ENCODE measurements around the gene UBN2. TPM values are rescaled to one million over a fixed set of nuclear protein-coding genes. Genes with fewer than 3 reads are reported as not detected.

The UBN2 gene
- total RNA-seq, 1 experiment from 2014 or later, result 39.0 TPM

DNA sequence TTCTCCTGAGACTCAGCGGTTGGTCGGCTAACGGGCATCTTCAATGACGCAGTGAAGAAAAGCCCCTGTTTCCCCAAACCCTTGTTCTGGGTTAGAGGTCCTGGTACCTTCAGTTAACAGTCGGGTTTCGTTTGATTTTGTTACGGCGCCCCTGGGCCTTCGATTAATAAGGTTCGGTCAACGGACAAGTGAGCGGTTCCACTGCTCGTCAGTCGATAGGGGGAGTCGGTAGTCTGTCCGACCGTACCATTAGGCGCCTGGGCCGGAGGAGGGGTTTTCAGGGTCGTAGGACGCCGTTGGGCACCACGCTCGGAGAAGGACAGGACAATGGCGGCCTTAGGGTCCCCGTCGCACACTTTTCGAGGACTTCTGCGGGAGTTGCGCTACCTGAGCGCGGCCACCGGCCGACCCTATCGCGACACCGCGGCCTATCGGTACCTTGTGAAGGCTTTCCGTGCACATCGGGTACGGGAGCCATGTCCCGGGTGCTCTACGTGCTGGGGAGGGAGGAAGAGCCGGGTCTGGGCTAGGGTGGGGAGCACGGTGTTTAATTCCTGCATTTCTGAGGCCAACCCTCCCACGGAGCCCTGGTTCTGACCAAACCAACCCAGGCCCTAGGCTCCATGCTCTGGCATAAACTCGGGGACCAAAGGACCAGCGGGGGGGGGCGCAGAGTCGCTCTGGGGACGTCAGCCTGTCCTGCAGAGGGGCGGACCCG is 110.2 kb downstream of the UBN2 start, which contains the start of gene FMC1 (continued):
- TF ChIP-seq, protein P1, sequence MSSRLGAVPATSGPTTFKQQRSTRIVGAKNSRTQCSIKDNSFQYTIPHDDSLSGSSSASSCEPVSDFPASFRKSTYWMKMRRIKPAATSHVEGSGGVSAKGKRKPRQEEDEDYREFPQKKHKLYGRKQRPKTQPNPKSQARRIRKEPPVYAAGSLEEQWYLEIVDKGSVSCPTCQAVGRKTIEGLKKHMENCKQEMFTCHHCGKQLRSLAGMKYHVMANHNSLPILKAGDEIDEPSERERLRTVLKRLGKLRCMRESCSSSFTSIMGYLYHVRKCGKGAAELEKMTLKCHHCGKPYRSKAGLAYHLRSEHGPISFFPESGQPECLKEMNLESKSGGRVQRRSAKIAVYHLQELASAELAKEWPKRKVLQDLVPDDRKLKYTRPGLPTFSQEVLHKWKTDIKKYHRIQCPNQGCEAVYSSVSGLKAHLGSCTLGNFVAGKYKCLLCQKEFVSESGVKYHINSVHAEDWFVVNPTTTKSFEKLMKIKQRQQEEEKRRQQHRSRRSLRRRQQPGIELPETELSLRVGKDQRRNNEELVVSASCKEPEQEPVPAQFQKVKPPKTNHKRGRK (CRISPR knock-in tag; IDR thresholded peaks at IDR 0.05; ENCODE audit: borderline replicate concordance), result no peak
- TF ChIP-seq ZNF416 (CRISPR knock-in tag; IDR thresholded peaks at IDR 0.05), result peak; percentile 71; the same call in 1 of the 2 replicates
- TF ChIP-seq, protein P2, sequence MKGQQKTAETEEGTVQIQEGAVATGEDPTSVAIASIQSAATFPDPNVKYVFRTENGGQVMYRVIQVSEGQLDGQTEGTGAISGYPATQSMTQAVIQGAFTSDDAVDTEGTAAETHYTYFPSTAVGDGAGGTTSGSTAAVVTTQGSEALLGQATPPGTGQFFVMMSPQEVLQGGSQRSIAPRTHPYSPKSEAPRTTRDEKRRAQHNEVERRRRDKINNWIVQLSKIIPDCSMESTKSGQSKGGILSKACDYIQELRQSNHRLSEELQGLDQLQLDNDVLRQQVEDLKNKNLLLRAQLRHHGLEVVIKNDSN (CRISPR knock-in tag; IDR thresholded peaks at IDR 0.05), result peak; percentile 56; the same call in 1 of the 2 replicates
- TF ChIP-seq, protein P3, sequence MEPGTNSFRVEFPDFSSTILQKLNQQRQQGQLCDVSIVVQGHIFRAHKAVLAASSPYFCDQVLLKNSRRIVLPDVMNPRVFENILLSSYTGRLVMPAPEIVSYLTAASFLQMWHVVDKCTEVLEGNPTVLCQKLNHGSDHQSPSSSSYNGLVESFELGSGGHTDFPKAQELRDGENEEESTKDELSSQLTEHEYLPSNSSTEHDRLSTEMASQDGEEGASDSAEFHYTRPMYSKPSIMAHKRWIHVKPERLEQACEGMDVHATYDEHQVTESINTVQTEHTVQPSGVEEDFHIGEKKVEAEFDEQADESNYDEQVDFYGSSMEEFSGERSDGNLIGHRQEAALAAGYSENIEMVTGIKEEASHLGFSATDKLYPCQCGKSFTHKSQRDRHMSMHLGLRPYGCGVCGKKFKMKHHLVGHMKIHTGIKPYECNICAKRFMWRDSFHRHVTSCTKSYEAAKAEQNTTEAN (CRISPR knock-in tag; IDR thresholded peaks at IDR 0.05), result 0 out of 2 replicates have a peak, but pooled peaks have one; percentile 54
- TF ChIP-seq SMAD4 (CRISPR knock-in tag; IDR thresholded peaks at IDR 0.05), result no peak
- no peak for TF ChIP-seq JAZF1 (CRISPR knock-in tag; IDR thresholded peaks at IDR 0.05)
- TF ChIP-seq NFYB (CRISPR knock-in tag; conservative IDR thresholded peaks at IDR 0.05; ENCODE audit: low read depth), result no peak
- TF ChIP-seq ZNF317 (CRISPR knock-in tag; IDR thresholded peaks at IDR 0.05; ENCODE audit: borderline replicate concordance, low read depth), result no peak
- no peak for TF ChIP-seq ZNF121 (CRISPR knock-in tag; IDR thresholded peaks at IDR 0.05)
- TF ChIP-seq, protein P4, sequence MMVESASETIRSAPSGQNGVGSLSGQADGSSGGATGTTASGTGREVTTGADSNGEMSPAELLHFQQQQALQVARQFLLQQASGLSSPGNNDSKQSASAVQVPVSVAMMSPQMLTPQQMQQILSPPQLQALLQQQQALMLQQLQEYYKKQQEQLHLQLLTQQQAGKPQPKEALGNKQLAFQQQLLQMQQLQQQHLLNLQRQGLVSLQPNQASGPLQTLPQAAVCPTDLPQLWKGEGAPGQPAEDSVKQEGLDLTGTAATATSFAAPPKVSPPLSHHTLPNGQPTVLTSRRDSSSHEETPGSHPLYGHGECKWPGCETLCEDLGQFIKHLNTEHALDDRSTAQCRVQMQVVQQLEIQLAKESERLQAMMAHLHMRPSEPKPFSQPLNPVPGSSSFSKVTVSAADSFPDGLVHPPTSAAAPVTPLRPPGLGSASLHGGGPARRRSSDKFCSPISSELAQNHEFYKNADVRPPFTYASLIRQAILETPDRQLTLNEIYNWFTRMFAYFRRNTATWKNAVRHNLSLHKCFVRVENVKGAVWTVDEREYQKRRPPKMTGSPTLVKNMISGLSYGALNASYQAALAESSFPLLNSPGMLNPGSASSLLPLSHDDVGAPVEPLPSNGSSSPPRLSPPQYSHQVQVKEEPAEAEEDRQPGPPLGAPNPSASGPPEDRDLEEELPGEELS (CRISPR knock-in tag; IDR thresholded peaks at IDR 0.05), result peak; percentile 65; the same call in 1 of the 2 replicates
- TF ChIP-seq, protein P5, sequence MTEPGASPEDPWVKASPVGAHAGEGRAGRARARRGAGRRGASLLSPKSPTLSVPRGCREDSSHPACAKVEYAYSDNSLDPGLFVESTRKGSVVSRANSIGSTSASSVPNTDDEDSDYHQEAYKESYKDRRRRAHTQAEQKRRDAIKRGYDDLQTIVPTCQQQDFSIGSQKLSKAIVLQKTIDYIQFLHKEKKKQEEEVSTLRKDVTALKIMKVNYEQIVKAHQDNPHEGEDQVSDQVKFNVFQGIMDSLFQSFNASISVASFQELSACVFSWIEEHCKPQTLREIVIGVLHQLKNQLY (CRISPR knock-in tag; IDR thresholded peaks at IDR 0.05), result no peak
- TF ChIP-seq, protein P6, sequence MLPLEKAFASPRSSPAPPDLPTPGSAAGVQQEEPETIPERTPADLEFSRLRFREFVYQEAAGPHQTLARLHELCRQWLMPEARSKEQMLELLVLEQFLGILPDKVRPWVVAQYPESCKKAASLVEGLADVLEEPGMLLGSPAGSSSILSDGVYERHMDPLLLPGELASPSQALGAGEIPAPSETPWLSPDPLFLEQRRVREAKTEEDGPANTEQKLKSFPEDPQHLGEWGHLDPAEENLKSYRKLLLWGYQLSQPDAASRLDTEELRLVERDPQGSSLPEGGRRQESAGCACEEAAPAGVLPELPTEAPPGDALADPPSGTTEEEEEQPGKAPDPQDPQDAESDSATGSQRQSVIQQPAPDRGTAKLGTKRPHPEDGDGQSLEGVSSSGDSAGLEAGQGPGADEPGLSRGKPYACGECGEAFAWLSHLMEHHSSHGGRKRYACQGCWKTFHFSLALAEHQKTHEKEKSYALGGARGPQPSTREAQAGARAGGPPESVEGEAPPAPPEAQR (CRISPR knock-in tag; IDR thresholded peaks at IDR 0.05), result no peak; the same call in 1 of the 2 replicates
- no peak for TF ChIP-seq KAT7 (CRISPR knock-in tag; IDR thresholded peaks at IDR 0.05; ENCODE audit: borderline replicate concordance)
- no peak for TF ChIP-seq NFE2L1 (CRISPR knock-in tag; IDR thresholded peaks at IDR 0.05)

DNA sequence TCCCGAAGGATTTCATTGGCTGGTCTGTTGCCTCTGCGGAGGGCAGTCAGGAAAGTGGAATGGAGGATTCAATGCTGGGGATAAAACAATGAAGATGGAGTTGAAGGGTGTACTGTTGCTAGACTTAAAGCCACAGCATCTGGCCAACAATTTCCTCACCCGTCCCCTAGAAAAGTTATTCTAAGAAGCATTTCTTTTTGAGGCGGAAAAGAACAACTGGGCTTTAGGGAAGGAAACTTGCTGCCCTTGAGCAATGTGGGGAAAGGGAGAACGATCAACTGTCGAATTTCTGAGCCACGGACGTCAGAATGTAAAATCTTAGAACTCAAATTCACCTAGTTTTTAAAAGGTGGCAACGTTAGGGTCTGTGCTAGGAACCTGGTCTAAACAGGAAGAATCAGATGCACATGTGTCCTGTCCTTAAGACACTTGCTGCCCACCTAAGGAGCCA is 110.8 kb downstream of the UBN2 start:
- Mint-ChIP-seq H3K4me1 (peaks cover 7% of the 10 kb centered on the region), H3K36me3 (peaks cover 15% of the 10 kb centered on the region), H3K4me3 (peak overlapping the region; percentile 92), H3K27me3 (ENCODE audit: low read depth) (peaks cover 9% of the 10 kb centered on the region), H3K27ac (peak overlapping the region; percentile 99), H3K9me3 (peaks cover 10% of the 10 kb centered on the region)
- ChIA-PET CTCF (no interaction called here), POLR2A (interaction anchor here (2.1 kb wide), 1 partner anchor 18 kb away, joined by 4 read pairs; the partner anchor contains the start of gene LUC7L2)
- no peak for DNase-seq (ENCODE audit: low spot score)
- ATAC-seq, result no peak
- TF ChIP-seq, protein P7, sequence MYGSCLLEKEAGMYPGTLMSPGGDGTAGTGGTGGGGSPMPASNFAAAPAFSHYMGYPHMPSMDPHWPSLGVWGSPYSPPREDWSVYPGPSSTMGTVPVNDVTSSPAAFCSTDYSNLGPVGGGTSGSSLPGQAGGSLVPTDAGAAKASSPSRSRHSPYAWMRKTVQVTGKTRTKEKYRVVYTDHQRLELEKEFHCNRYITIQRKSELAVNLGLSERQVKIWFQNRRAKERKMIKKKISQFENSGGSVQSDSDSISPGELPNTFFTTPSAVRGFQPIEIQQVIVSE (CRISPR knock-in tag; IDR thresholded peaks at IDR 0.05; ENCODE audit: borderline replicate concordance), result no peak
- TF ChIP-seq TEAD4 (CRISPR knock-in tag; IDR thresholded peaks at IDR 0.05), result no peak
- no peak for TF ChIP-seq ESRRA (CRISPR knock-in tag; IDR thresholded peaks at IDR 0.05; ENCODE audit: borderline replicate concordance)
- no peak for TF ChIP-seq RORB (CRISPR knock-in tag; IDR thresholded peaks at IDR 0.05)
- TF ChIP-seq NFATC4 (CRISPR knock-in tag; IDR thresholded peaks at IDR 0.05), result no peak
- TF ChIP-seq ZNF219 (CRISPR knock-in tag; IDR thresholded peaks at IDR 0.05; ENCODE audit: borderline replicate concordance), result no peak
- TF ChIP-seq, protein P8, sequence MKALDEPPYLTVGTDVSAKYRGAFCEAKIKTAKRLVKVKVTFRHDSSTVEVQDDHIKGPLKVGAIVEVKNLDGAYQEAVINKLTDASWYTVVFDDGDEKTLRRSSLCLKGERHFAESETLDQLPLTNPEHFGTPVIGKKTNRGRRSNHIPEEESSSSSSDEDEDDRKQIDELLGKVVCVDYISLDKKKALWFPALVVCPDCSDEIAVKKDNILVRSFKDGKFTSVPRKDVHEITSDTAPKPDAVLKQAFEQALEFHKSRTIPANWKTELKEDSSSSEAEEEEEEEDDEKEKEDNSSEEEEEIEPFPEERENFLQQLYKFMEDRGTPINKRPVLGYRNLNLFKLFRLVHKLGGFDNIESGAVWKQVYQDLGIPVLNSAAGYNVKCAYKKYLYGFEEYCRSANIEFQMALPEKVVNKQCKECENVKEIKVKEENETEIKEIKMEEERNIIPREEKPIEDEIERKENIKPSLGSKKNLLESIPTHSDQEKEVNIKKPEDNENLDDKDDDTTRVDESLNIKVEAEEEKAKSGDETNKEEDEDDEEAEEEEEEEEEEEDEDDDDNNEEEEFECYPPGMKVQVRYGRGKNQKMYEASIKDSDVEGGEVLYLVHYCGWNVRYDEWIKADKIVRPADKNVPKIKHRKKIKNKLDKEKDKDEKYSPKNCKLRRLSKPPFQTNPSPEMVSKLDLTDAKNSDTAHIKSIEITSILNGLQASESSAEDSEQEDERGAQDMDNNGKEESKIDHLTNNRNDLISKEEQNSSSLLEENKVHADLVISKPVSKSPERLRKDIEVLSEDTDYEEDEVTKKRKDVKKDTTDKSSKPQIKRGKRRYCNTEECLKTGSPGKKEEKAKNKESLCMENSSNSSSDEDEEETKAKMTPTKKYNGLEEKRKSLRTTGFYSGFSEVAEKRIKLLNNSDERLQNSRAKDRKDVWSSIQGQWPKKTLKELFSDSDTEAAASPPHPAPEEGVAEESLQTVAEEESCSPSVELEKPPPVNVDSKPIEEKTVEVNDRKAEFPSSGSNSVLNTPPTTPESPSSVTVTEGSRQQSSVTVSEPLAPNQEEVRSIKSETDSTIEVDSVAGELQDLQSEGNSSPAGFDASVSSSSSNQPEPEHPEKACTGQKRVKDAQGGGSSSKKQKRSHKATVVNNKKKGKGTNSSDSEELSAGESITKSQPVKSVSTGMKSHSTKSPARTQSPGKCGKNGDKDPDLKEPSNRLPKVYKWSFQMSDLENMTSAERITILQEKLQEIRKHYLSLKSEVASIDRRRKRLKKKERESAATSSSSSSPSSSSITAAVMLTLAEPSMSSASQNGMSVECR (CRISPR knock-in tag; IDR thresholded peaks at IDR 0.05; ENCODE audit: borderline replicate concordance), result 0 out of 2 replicates have a peak, but pooled peaks have one; percentile 2
- TF ChIP-seq SP1 (CRISPR knock-in tag; conservative IDR thresholded peaks at IDR 0.05), result no peak
